Omental fat pad (tissue), 4 donors: ENCODE measurements around the gene BTF3L4. TPM values are rescaled to one million over a fixed set of nuclear protein-coding genes. Genes with fewer than 3 reads are reported as not detected.
A peak's percentile ranks its signal among the peaks of the same experiment; 100 is the strongest.

ENCODE experiments used
- ATAC-seq: fragments of 150-250 bp; one replicate; pipeline ENCODE4 v1.9.1; 2016; ENCODE audit warnings: mild to moderate bottlenecking, moderate library complexity; ENCODE audit not compliant: low FRiP score
- DNase-seq: peaks from one replicate; pipeline ENCODE4 v3.0.0-alpha.2; 2019; ENCODE audit warnings: low spot score
- total RNA-seq, 4 donors: library from RNA; depleted of rRNA; stranded (reverse); fragments of >200 nt; gene quantifications; one replicate each; pipeline ENCODE4 v1.1.0, GENCODE V29; 2016
- TF ChIP-seq, protein P1 (sequence below), 3 donors: fragments of 450-650 bp; IDR thresholded peaks; one replicate each; pipeline ENCODE4 v1.5.1; 2016 to 2017; ENCODE audit warnings: antibody characterized with exemption in 3 of 3, mild to moderate bottlenecking in 3 of 3, moderate library complexity in 2 of 3

The BTF3L4 gene
- total RNA-seq, 4 donors from 2014 or later = 43.6 to 55.9 (median 52.6) TPM

GRCh38 chr1:52125736-52126359 is 69.8 kb downstream of the BTF3L4 start:
- TF ChIP-seq, protein P1, sequence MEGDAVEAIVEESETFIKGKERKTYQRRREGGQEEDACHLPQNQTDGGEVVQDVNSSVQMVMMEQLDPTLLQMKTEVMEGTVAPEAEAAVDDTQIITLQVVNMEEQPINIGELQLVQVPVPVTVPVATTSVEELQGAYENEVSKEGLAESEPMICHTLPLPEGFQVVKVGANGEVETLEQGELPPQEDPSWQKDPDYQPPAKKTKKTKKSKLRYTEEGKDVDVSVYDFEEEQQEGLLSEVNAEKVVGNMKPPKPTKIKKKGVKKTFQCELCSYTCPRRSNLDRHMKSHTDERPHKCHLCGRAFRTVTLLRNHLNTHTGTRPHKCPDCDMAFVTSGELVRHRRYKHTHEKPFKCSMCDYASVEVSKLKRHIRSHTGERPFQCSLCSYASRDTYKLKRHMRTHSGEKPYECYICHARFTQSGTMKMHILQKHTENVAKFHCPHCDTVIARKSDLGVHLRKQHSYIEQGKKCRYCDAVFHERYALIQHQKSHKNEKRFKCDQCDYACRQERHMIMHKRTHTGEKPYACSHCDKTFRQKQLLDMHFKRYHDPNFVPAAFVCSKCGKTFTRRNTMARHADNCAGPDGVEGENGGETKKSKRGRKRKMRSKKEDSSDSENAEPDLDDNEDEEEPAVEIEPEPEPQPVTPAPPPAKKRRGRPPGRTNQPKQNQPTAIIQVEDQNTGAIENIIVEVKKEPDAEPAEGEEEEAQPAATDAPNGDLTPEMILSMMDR (IDR thresholded peaks at IDR 0.05) = no peak
- ATAC-seq (no peak), DNase-seq (no peak)

GRCh38 chr1:52127181-52128180 is 71.4 kb downstream of the BTF3L4 start:
- TF ChIP-seq, protein P1 (IDR thresholded peaks at IDR 0.05) = no peak
- peak; percentile 70 for ATAC-seq

DNA sequence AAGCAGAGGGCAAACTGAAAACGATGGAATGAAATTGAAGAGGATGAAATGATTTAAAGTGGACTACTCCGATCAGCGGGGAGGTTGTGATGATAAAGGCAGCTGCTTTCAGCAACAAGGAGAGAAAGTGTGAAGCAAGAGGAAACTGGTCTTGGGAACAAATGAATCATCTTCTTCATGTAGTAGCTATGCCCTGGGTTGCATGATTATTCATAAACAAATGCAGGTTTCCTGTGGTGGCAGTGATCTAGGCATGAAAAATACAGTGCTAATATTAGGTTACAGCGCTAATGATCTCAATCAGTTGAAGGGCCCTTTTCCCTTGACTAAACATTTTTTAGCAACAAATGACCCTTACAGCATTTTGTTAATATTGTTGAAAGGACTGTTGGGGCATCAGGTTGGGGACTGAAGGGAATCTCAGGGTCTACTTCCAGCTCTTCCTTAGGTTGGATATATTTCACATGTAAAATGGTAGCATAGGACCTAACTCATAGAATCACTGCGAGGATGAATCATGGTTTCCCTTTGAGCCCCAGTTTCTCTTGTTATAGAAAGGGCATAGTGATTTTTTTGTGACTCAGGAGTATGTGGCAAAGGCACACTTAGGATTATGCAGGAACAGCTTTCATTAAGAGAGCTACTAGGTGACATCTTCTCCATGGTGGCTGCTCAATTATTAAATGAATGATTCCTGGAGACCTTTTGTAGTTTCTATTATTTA is 83.9 kb downstream of the BTF3L4 start:
- DNase-seq (no peak), ATAC-seq (peak; percentile 52)
- TF ChIP-seq, protein P1 (IDR thresholded peaks at IDR 0.05) = no peak

More at GRCh38 chr1:52127181-52128180, 71.4 kb downstream of the BTF3L4 start:
- no peak for DNase-seq

Other genes starting within 250 kb of the BTF3L4 start
- gene NRDC, start 177.6 kb upstream of the BTF3L4 start, total RNA-seq = 100 to 1,000 TPM in 1 of 4 donors, 10 to 100 TPM in 3; 77.0 to 103 (median 77.6) TPM
- under 1 TPM in 3 of 4 donors, not detected in 1; under 0.01 to 0.12 (median under 0.01) TPM for gene RAB3B, start 65.6 kb upstream of the BTF3L4 start, total RNA-seq
- 10 to 100 TPM in 2 of 4 donors, 1 to 10 TPM in 2; 7.6 to 23.4 (median 10.2) TPM for gene KTI12, start 22.5 kb upstream of the BTF3L4 start, total RNA-seq
- 10 to 100 TPM; 35.9 to 54.7 (median 43.2) TPM for gene TXNDC12, start 1.1 kb upstream of the BTF3L4 start, total RNA-seq
- 10 to 100 TPM; 23.1 to 35.0 (median 27.7) TPM for gene ZFYVE9, start 85.8 kb downstream of the BTF3L4 start, total RNA-seq